Neural cell (in vitro differentiated cells): Measurements from ENCODE around the gene FGF8. TPM values are rescaled to one million over a fixed set of nuclear protein-coding genes. Genes with fewer than 3 reads are reported as not detected.

Experiments
- H2AFZ ChIP-seq: fragments of 200-600, 300-800 bp; sonication (generic), shearing (Covaris generic); 2 replicates; pipeline ENCODE4 v1.6.0; 2014; ENCODE audit warnings: low read depth, mild to moderate bottlenecking, antibody characterized with exemption, low read length, moderate library complexity
- H3F3A ChIP-seq: fragments of 200-600 bp; shearing (Covaris generic); 2 replicates; pipeline ENCODE4 v1.6.1; 2016; ENCODE audit warnings: mild to moderate bottlenecking, moderate library complexity, mixed read lengths, antibody characterized with exemption, low read length; ENCODE audit not compliant: insufficient read depth, poor library complexity, severe bottlenecking
- H3K27ac ChIP-seq: fragments of 200-600, 300-800 bp; sonication (generic), shearing (Covaris generic); 2 replicates; pipeline ENCODE4 v1.5.1; 2014; ENCODE audit warnings: mild to moderate bottlenecking, low read length, moderate library complexity
- H3K27me3 ChIP-seq: fragments of 300-800, 200-600 bp; sonication (generic), shearing (Covaris generic); 2 replicates; pipeline ENCODE4 v1.6.0; 2014; ENCODE audit warnings: mild to moderate bottlenecking, low read depth, low read length, moderate library complexity; ENCODE audit not compliant: insufficient read depth
- H3K36me3 ChIP-seq: fragments of 300-800, 200-600 bp; sonication (generic), shearing (Covaris generic); 2 replicates; pipeline ENCODE4 v1.5.1; 2014; ENCODE audit warnings: mild to moderate bottlenecking, antibody characterized with exemption, low read length, moderate library complexity; ENCODE audit not compliant: insufficient read depth
- H3K4me2 ChIP-seq: fragments of 300-800, 200-600 bp; sonication (generic), shearing (Covaris generic); 2 replicates; pipeline ENCODE4 v1.6.0; 2014; ENCODE audit warnings: mild to moderate bottlenecking, low read length
- H3K4me3 ChIP-seq: fragments of 300-800, 200-600 bp; sonication (generic), shearing (Covaris generic); 2 replicates; pipeline ENCODE4 v1.5.1; 2014; ENCODE audit warnings: mild to moderate bottlenecking, low read length, moderate library complexity
- H3K79me2 ChIP-seq: fragments of 200-600 bp; shearing (Covaris generic); replicated peaks from 2 replicates; pipeline ENCODE4 v1.6.0; 2014; ENCODE audit warnings: mild to moderate bottlenecking, low read length, moderate library complexity; ENCODE audit not compliant: insufficient read depth
- H3K9ac ChIP-seq: fragments of 300-800, 200-600 bp; sonication (generic), shearing (Covaris generic); 2 replicates; pipeline ENCODE4 v1.6.1; 2016; ENCODE audit warnings: mild to moderate bottlenecking, low read length, mixed read lengths
- H3K9me2 ChIP-seq: fragments of 200-600 bp; shearing (Covaris generic); 2 replicates; pipeline ENCODE4 v1.6.1; 2016; ENCODE audit warnings: mild to moderate bottlenecking, low read length, mixed read lengths; ENCODE audit not compliant: insufficient read depth
- H3K9me3 ChIP-seq: fragments of 200-600, 300-800 bp; sonication (generic), shearing (Covaris generic); 2 replicates; pipeline ENCODE4 v1.6.1; 2016; ENCODE audit warnings: mild to moderate bottlenecking, mixed run types, low read length, moderate library complexity, mixed read lengths
- H4K20me1 ChIP-seq: fragments of 200-600 bp; shearing (Covaris generic); 2 replicates; pipeline ENCODE4 v1.6.1; 2016; ENCODE audit warnings: mild to moderate bottlenecking, mixed run types; ENCODE audit not compliant: insufficient read depth
- CTCF ChIP-seq: fragments of 450-650 bp; IDR thresholded peaks from 2 replicates; pipeline ENCODE4 v1.5.1; 2014; ENCODE audit warnings: antibody characterized with exemption, mild to moderate bottlenecking, moderate library complexity; ENCODE audit not compliant: poor library complexity, severe bottlenecking
- EP300 ChIP-seq: fragments of 450-650 bp; conservative IDR thresholded peaks from 2 replicates; pipeline ENCODE4 v1.6.1; 2014; ENCODE audit warnings: antibody characterized with exemption, mild to moderate bottlenecking, moderate library complexity; ENCODE audit not compliant: poor library complexity, severe bottlenecking
- EZH2 ChIP-seq: fragments of 200-600, 300-800 bp; shearing (Covaris generic), sonication (generic); IDR thresholded peaks from 2 replicates; pipeline ENCODE4 v1.6.1; 2014; ENCODE audit warnings: antibody characterized with exemption, low read length, borderline replicate concordance, mild to moderate bottlenecking; ENCODE audit not compliant: insufficient read depth, poor library complexity, severe bottlenecking
- MXI1 ChIP-seq: fragments of 450-650 bp; conservative IDR thresholded peaks from 2 replicates; pipeline ENCODE4 v1.6.1; 2014; ENCODE audit warnings: antibody characterized with exemption, mild to moderate bottlenecking; ENCODE audit not compliant: poor library complexity, severe bottlenecking
- POLR2AphosphoS5 ChIP-seq: IDR thresholded peaks from 2 replicates; pipeline ENCODE4 v1.6.1; 2012
- RAD21 ChIP-seq: fragments of 450-650 bp; conservative IDR thresholded peaks from 2 replicates; pipeline ENCODE4 v1.6.1; 2014; ENCODE audit warnings: antibody characterized with exemption, mild to moderate bottlenecking, moderate library complexity
- REST ChIP-seq: IDR thresholded peaks from 2 replicates; pipeline ENCODE4 v1.6.1; 2012; ENCODE audit warnings: borderline replicate concordance
- SMC3 ChIP-seq: fragments of 450-650 bp; conservative IDR thresholded peaks from 2 replicates; pipeline ENCODE4 v1.6.1; 2014; ENCODE audit warnings: antibody characterized with exemption, mild to moderate bottlenecking, moderate library complexity; ENCODE audit not compliant: poor library complexity
- TAF1 ChIP-seq: IDR thresholded peaks from 2 replicates; pipeline ENCODE4 v1.6.1; 2012; ENCODE audit warnings: low read depth
- polyA plus RNA-seq: library from polyadenylated mRNA; depleted of rRNA; stranded (reverse); fragments of >200 nt; gene quantifications from 2 replicates; pipeline ENCODE4 v1.2.3, GENCODE V29; 2014

The FGF8 gene
- polyA plus RNA-seq, 1 donor from 2014 or later: 6.0 TPM

GRCh38 chr10:101726115-101726387 is 49.9 kb downstream of the FGF8 start:
- H3K4me2 ChIP-seq: no peak overlapping the region
- H3K9me3 ChIP-seq: no peaks in the 10 kb centered on the region
- TF ChIP-seq SMC3: no peak
- H3K79me2 ChIP-seq: no peaks in the 10 kb centered on the region
- H3K4me3 ChIP-seq: no peak overlapping the region
- H3K9ac ChIP-seq: no peak overlapping the region
- no peaks in the 10 kb centered on the region for H3F3A ChIP-seq
- no peak overlapping the region for H2AFZ ChIP-seq
- no peaks in the 10 kb centered on the region for H3K36me3 ChIP-seq
- H3K27me3 ChIP-seq: no peaks in the 10 kb centered on the region
- no peak overlapping the region for H3K27ac ChIP-seq
- no peaks in the 10 kb centered on the region for H3K9me2 ChIP-seq
- no peaks in the 10 kb centered on the region for H4K20me1 ChIP-seq

DNA sequence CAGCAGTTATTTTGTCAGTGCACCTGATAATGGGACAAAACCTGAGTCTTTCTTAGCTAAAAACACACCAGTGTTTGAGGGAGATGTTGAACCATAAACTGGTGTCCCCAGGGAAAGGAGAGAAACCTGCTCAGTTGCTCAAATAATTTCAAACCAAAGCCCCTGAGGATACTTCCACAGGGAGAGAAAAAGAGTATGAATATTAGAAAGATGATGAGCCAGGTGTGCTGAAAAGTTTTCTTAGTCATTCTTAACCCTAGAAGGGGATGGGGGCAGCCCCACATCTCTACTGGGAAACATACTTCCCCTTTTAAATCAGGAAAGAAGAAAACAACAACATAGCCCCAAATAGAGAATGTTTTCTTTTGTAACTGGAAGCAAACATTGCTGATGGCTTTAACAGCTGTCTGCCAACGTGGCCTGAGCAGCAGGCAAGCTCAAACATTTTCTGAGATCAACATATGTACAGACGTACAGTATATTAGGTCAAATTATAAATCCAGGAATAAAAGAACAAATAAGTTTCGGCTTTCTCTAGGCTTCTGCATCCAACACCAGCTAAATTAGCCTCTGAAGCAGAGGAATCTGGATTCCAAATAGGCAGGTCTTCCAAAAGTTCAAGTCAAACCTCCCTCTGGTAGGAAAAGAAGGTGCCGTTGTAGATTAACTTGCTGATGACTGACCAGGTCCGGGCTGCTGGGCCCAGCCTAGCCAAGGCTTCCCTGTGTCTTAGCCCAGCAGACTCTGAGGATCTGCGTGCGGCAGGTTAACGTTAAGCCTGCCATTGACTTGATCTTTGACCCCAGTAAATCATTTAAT is 50.4 kb downstream of the FGF8 start:
- H3K79me2 ChIP-seq: no peaks in the 10 kb centered on the region
- no peak for TF ChIP-seq POLR2AphosphoS5
- no peak for TF ChIP-seq MXI1
- TF ChIP-seq RAD21: no peak
- TF ChIP-seq CTCF: no peak
- TF ChIP-seq EP300: no peak
- TF ChIP-seq SMC3: no peak
- no peak for TF ChIP-seq TAF1
- TF ChIP-seq REST: no peak
- TF ChIP-seq EZH2: no peak
- H4K20me1 ChIP-seq: no peaks in the 10 kb centered on the region
- H3K9me2 ChIP-seq: no peaks in the 10 kb centered on the region
- H2AFZ ChIP-seq: no peak overlapping the region
- H3K4me3 ChIP-seq: no peak overlapping the region
- no peak overlapping the region for H3K9ac ChIP-seq
- H3K36me3 ChIP-seq: no peaks in the 10 kb centered on the region
- H3K9me3 ChIP-seq: no peaks in the 10 kb centered on the region
- no peaks in the 10 kb centered on the region for H3F3A ChIP-seq
- H3K27me3 ChIP-seq: no peaks in the 10 kb centered on the region
- H3K27ac ChIP-seq: no peak overlapping the region
- no peak overlapping the region for H3K4me2 ChIP-seq

DNA sequence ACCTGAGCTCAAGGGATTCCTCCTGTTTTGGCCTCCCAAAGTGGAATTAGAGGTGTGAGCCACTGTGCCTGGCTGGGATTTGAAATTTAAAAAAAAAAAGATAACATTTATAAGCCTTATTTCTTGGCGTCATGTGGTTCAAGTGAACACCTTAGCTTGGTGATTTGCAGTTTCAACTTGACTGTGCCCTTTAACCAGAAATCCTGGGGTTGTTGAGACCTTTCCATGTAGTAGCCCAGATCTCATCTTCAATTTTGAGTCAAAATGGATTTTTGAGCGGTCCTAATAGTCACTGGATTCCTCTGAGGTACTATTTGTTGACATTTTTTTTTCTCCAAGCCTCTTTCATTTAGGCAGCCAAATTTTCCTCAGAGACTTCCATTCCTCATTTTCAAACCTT is 51.5 kb downstream of the FGF8 start:
- Histone ChIP-seq H3K36me3 (no peaks in the 10 kb centered on the region), H3K27ac (no peak overlapping the region), H3K9ac (no peak overlapping the region), H3K79me2 (no peaks in the 10 kb centered on the region), H3K4me3 (no peak overlapping the region), H3K9me3 (no peaks in the 10 kb centered on the region), H2AFZ (no peak overlapping the region), H3F3A (no peaks in the 10 kb centered on the region), H3K27me3 (no peaks in the 10 kb centered on the region), H3K9me2 (no peaks in the 10 kb centered on the region), H3K4me2 (no peak overlapping the region), H4K20me1 (no peaks in the 10 kb centered on the region)
- TF ChIP-seq CTCF (no peak), SMC3 (no peak), POLR2AphosphoS5 (no peak), RAD21 (no peak), TAF1 (no peak)
